Cardiac fibroblast (primary cell): ENCODE measurements around the gene MMP14.

ENCODE experiments used
- DNase-seq, 2 donors: peaks; one replicate each; pipeline versions ENCODE4 v3.0.0 to v3.0.0-alpha.2; 2010; ENCODE audit warnings: low read depth in 2 of 2
- H3K4me3 ChIP-seq, 2 donors: replicated peaks in 1 of 2; 1 replicate in 1 of 2; 2 replicates in 1 of 2; pipeline ENCODE4 v1.5.1; 2011; ENCODE audit warnings: low read depth in 2 of 2, low read length in 2 of 2, mild to moderate bottlenecking in 2 of 2, moderate library complexity in 1 of 2
- CTCF ChIP-seq: IDR thresholded peaks from one replicate; pipeline ENCODE4 v1.5.1; 2011; ENCODE audit warnings: low read depth, mild to moderate bottlenecking, low read length, inconsistent platforms

Gene MMP14

GRCh38 chr14:22842211-22843122, 6.1 kb downstream of the MMP14 start:
- DNase-seq, result no peak
- no peak overlapping the region for H3K4me3 ChIP-seq
- TF ChIP-seq CTCF, result no peak

- no peak for DNase-seq
- no peak overlapping the region for H3K4me3 ChIP-seq
- TF ChIP-seq CTCF, result no peak
Observed at GRCh38 chr14:22843123-22843925, 6.9 kb downstream of the MMP14 start.

DNA sequence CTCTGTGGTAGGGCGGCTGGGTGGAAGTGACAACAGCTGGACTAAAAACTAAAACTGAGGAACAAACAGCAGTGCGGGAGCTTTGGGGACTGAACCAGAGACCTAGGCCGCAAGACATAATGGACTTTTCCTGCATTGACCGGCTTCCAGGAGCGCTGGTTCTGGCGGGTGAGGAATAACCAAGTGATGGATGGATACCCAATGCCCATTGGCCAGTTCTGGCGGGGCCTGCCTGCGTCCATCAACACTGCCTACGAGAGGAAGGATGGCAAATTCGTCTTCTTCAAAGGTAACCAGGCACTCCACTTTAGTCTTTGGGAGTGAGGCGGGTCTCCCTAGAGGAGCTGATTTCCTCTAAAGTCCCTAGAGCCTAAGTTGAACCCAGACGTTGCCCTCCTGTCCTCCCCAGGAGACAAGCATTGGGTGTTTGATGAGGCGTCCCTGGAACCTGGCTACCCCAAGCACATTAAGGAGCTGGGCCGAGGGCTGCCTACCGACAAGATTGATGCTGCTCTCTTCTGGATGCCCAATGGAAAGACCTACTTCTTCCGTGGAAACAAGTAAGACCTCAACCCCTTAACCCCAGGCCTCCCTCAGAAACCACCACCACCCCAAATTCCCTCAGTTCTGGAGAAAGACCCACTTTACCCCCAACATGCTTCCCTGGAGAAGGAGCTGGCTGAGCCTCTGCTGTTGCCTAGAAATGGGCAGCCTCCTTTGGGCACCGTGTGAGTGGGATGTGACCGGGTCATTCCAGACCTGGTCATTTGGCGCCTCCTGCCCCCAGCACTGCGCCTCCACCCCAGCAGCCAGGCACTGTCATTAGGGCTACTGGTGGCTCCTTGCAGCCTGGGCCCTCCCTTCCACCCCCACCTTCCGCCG, 8.1 kb downstream of the MMP14 start:
- H3K4me3 ChIP-seq, result no peak overlapping the region
- TF ChIP-seq CTCF, result no peak
- no peak for DNase-seq

- no peak overlapping the region for H3K4me3 ChIP-seq
- DNase-seq, result no peak
- no peak for TF ChIP-seq CTCF
Observed at GRCh38 chr14:22845103-22845394, 8.7 kb downstream of the MMP14 start.

DNA sequence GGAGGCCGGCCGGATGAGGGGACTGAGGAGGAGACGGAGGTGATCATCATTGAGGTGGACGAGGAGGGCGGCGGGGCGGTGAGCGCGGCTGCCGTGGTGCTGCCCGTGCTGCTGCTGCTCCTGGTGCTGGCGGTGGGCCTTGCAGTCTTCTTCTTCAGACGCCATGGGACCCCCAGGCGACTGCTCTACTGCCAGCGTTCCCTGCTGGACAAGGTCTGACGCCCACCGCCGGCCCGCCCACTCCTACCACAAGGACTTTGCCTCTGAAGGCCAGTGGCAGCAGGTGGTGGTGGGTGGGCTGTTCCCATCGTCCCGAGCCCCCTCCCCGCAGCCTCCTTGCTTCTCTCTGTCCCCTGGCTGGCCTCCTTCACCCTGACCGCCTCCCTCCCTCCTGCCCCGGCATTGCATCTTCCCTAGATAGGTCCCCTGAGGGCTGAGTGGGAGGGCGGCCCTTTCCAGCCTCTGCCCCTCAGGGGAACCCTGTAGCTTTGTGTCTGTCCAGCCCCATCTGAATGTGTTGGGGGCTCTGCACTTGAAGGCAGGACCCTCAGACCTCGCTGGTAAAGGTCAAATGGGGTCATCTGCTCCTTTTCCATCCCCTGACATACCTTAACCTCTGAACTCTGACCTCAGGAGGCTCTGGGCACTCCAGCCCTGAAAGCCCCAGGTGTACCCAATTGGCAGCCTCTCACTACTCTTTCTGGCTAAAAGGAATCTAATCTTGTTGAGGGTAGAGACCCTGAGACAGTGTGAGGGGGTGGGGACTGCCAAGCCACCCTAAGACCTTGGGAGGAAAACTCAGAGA, 9.6 kb downstream of the MMP14 start:
- TF ChIP-seq CTCF, result no peak
- no peak for DNase-seq
- no peak overlapping the region for H3K4me3 ChIP-seq

GRCh38 chr14:22846811-22847307, 10.5 kb downstream of the MMP14 start:
- peak; percentile 7 for TF ChIP-seq CTCF
- no peak overlapping the region for H3K4me3 ChIP-seq
- DNase-seq, result no peak
